Smooth muscle cell (in vitro differentiated cells): Measurements from ENCODE around the gene XCL1. TPM values are rescaled to one million over a fixed set of nuclear protein-coding genes. Genes with fewer than 3 reads are reported as not detected.

Experiments
- DNase-seq: peaks from one replicate; lab custom pipeline; 2025; ENCODE audit not compliant: unreplicated experiment; lab: John Stamatoyannopoulos, UW
- H2AFZ ChIP-seq: fragments of 200-600 bp; sonication (generic); 2 replicates; pipeline ENCODE4 v1.6.0; 2016; ENCODE audit warnings: antibody characterized with exemption, low read depth, mild to moderate bottlenecking
- H3F3A ChIP-seq: fragments of 200-600 bp; sonication (generic); 2 replicates; pipeline ENCODE4 v1.6.0; 2017; ENCODE audit warnings: antibody characterized with exemption, low read depth
- H3K27ac ChIP-seq: fragments of 200-600 bp; sonication (generic); 2 replicates; pipeline ENCODE4 v1.5.1; 2016; ENCODE audit warnings: low read depth, mild to moderate bottlenecking
- H3K27me3 ChIP-seq: fragments of 200-600 bp; sonication (generic); 2 replicates; pipeline ENCODE4 v1.6.1; 2016; ENCODE audit warnings: low read depth, mild to moderate bottlenecking
- H3K36me3 ChIP-seq: fragments of 200-600 bp; sonication (generic); 2 replicates; pipeline ENCODE4 v1.5.1; 2016; ENCODE audit warnings: low read depth
- H3K4me1 ChIP-seq: fragments of 200-600 bp; sonication (generic); 2 replicates; pipeline ENCODE4 v1.5.1; 2016; ENCODE audit warnings: low read depth
- H3K4me2 ChIP-seq: fragments of 200-600 bp; sonication (generic); 2 replicates; pipeline ENCODE4 v1.6.0; 2016; ENCODE audit warnings: mild to moderate bottlenecking
- H3K4me3 ChIP-seq: fragments of 200-600 bp; sonication (generic); 2 replicates; pipeline ENCODE4 v1.5.1; 2016; ENCODE audit warnings: mild to moderate bottlenecking
- H3K79me2 ChIP-seq: fragments of 200-600 bp; sonication (generic); 2 replicates; pipeline ENCODE4 v1.6.0; 2016; ENCODE audit warnings: low read depth, mild to moderate bottlenecking
- H3K9ac ChIP-seq: fragments of 200-600 bp; sonication (generic); 2 replicates; pipeline ENCODE4 v1.6.0; 2016; ENCODE audit warnings: low read depth
- H3K9me3 ChIP-seq: fragments of 200-600 bp; sonication (generic); replicated peaks from 2 replicates; pipeline ENCODE4 v1.5.1; 2016; ENCODE audit warnings: low read depth
- H4K20me1 ChIP-seq: fragments of 200-600 bp; sonication (generic); 2 replicates; pipeline ENCODE4 v1.6.0; 2016; ENCODE audit warnings: low read depth
- WGBS: methylation state at CpG from one replicate; pipeline ENCODE4 v1.1.7; 2016; ENCODE audit warnings: low lambda C conversion rate; 5-methylcytosine and 5-hydroxymethylcytosine counted together
- polyA plus RNA-seq: library from polyadenylated mRNA; unstranded; fragments of >200 nt; fragmentation: Nextera tagmentation; extraction: Ambion mirVana; gene quantifications from 2 replicates; pipeline ENCODE4 v1.2.1, GENCODE V29; 2016
- total RNA-seq: library from RNA; depleted of rRNA; stranded (reverse); fragments of >200 nt; gene quantifications from 2 replicates; pipeline ENCODE4 v1.2.3, GENCODE V29; 2014
- TF ChIP-seq, protein P1 (sequence below): fragments of 200-600 bp; sonication (generic); IDR thresholded peaks from 2 replicates; pipeline ENCODE4 v1.5.1; 2017; ENCODE audit warnings: borderline replicate concordance, mild to moderate bottlenecking, antibody characterized with exemption; ENCODE audit not compliant: insufficient read depth, poor library complexity, severe bottlenecking

Gene XCL1
- total and polyA plus RNA-seq, 2 experiments from 2014 or later, result 0.45 TPM; not detected in 1

DNA sequence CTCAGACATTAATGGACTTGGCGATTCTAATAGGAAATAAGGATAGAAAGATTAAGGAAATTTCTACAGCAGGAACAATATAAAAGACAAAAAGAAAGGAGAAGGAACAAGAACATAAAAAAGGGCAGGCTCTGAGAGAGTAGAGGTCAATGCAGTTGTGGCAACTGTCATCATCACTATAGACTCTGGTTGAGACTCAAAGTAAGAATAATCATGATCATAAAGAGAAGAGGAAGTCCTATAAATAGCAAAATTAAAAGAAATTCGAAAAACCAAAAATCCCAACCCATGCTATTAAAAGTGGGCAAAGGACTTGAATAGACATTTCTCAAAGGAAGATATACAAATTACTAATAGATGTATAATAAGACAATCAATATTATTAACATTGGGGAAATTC lies 14.4 kb upstream of the XCL1 start:
- Histone ChIP-seq H3K4me2 (no peak overlapping the region), H3K9ac (no peak overlapping the region), H3K27me3 (no peaks in the 10 kb centered on the region), H3K27ac (no peak overlapping the region), H3K36me3 (no peaks in the 10 kb centered on the region), H3K4me1 (no peaks in the 10 kb centered on the region), H4K20me1 (no peaks in the 10 kb centered on the region), H2AFZ (no peak overlapping the region), H3K9me3 (no peaks in the 10 kb centered on the region), H3K4me3 (no peak overlapping the region), H3K79me2 (no peaks in the 10 kb centered on the region), H3F3A (no peaks in the 10 kb centered on the region)
- TF ChIP-seq, protein P1, sequence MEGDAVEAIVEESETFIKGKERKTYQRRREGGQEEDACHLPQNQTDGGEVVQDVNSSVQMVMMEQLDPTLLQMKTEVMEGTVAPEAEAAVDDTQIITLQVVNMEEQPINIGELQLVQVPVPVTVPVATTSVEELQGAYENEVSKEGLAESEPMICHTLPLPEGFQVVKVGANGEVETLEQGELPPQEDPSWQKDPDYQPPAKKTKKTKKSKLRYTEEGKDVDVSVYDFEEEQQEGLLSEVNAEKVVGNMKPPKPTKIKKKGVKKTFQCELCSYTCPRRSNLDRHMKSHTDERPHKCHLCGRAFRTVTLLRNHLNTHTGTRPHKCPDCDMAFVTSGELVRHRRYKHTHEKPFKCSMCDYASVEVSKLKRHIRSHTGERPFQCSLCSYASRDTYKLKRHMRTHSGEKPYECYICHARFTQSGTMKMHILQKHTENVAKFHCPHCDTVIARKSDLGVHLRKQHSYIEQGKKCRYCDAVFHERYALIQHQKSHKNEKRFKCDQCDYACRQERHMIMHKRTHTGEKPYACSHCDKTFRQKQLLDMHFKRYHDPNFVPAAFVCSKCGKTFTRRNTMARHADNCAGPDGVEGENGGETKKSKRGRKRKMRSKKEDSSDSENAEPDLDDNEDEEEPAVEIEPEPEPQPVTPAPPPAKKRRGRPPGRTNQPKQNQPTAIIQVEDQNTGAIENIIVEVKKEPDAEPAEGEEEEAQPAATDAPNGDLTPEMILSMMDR, result no peak
- 88% methylated on average over 2 of the region's 2 CpGs for WGBS
- no peak for DNase-seq

DNA sequence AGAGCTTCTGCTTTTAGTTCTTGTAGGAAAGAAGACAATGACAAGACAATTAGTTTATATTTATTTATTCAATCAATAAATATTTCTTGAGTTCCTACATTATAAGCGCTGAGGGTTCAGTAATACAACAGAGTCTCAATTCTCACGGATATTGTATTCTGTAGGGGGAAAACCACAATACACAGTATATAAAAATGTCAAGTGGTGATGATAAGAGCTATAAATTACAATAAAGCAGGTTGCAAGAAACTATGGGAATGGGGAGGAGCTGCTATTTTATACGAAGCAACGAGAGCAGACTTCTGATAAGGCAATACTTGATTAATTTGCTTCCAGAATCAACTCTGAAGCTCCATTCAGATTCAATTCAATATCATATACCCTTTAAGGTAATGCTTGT lies 10.6 kb upstream of the XCL1 start:
- no peaks in the 10 kb centered on the region for H3K4me1 ChIP-seq
- H2AFZ ChIP-seq, result no peak overlapping the region
- no peak for DNase-seq
- no peaks in the 10 kb centered on the region for H3F3A ChIP-seq
- 80% methylated on average over 4 of the region's 4 CpGs for WGBS
- H3K9ac ChIP-seq, result no peak overlapping the region
- no peaks in the 10 kb centered on the region for H3K9me3 ChIP-seq
- H3K79me2 ChIP-seq, result no peaks in the 10 kb centered on the region
- H3K27me3 ChIP-seq, result no peaks in the 10 kb centered on the region
- no peaks in the 10 kb centered on the region for H3K36me3 ChIP-seq
- no peak overlapping the region for H3K4me3 ChIP-seq
- no peaks in the 10 kb centered on the region for H4K20me1 ChIP-seq
- TF ChIP-seq, protein P1, result no peak
- no peak overlapping the region for H3K27ac ChIP-seq
- H3K4me2 ChIP-seq, result no peak overlapping the region

DNA sequence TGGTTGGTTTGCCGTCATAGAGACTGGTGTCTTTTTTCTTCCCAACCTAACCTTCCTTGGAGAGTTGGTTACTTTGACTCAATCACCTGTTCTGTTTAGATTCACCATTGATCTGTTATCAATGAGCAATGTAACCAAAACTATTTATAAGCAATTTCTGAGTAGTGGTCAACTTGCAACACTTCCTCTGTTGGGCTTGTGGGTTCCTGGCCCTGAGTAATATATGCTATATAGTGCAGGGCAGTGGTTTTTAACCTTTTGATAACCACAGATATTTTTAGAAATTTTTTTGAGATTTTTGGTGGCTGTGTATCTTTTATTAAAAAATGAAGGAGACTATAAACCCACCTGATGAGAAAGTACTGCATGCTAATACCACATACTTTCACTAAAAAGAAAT lies 9.4 kb upstream of the XCL1 start:
- Histone ChIP-seq H3K9me3 (no peaks in the 10 kb centered on the region), H3K4me2 (no peak overlapping the region), H3K4me3 (no peak overlapping the region), H2AFZ (no peak overlapping the region), H3K27me3 (no peaks in the 10 kb centered on the region), H3K79me2 (no peaks in the 10 kb centered on the region), H3K4me1 (no peaks in the 10 kb centered on the region), H3K9ac (no peak overlapping the region), H3F3A (no peaks in the 10 kb centered on the region), H3K27ac (no peak overlapping the region), H4K20me1 (no peaks in the 10 kb centered on the region), H3K36me3 (no peaks in the 10 kb centered on the region)
- DNase-seq, result no peak
- WGBS, result 97% methylated on average over 1 of the region's 1 CpG
- TF ChIP-seq, protein P1, result no peak

DNA sequence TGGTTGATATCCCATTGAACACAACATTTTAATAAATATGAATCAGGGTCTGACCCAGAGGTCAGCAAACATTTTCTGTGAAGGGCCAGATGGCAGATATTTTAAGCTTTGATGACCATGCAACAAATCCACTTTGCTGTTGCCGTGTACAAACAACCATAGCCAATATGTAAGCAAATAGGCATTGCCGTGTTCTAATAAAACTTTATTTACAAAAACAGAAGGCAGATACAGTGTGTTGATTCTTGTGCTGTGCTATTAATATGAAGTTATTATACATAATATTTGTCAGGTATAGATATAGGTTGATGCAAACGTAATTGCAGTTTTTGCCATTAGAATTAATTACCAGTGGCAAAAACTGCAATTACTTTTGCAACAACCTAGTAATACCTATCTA lies 8.8 kb upstream of the XCL1 start:
- Histone ChIP-seq H3K9ac (no peak overlapping the region), H3K9me3 (no peaks in the 10 kb centered on the region), H3F3A (no peaks in the 10 kb centered on the region), H4K20me1 (no peaks in the 10 kb centered on the region), H2AFZ (no peak overlapping the region), H3K79me2 (no peaks in the 10 kb centered on the region), H3K4me1 (no peaks in the 10 kb centered on the region), H3K36me3 (no peaks in the 10 kb centered on the region), H3K4me2 (no peak overlapping the region), H3K27ac (no peak overlapping the region), H3K27me3 (no peaks in the 10 kb centered on the region), H3K4me3 (no peak overlapping the region)
- 98% methylated on average over 3 of the region's 3 CpGs for WGBS
- DNase-seq, result no peak
- TF ChIP-seq, protein P1, result no peak
